ENCODE results near the gene FKBP9.

GRCh38 chr7:32936689-32937088 is 20.6 kb upstream of the FKBP9 start:
- no peak for TF ChIP-seq CTCF (IDR thresholded peaks at IDR 0.05)
- no peak for TF ChIP-seq POLR2A (IDR thresholded peaks at IDR 0.05)
